ENCODE measurements around the gene COL25A1. TPM values are rescaled to one million over a fixed set of nuclear protein-coding genes. Genes with fewer than 3 reads are reported as not detected.

COL25A1 gene
- total RNA-seq, 4 donors from 2014 or later: 0.06 to 0.53 (median 0.23) TPM

DNA sequence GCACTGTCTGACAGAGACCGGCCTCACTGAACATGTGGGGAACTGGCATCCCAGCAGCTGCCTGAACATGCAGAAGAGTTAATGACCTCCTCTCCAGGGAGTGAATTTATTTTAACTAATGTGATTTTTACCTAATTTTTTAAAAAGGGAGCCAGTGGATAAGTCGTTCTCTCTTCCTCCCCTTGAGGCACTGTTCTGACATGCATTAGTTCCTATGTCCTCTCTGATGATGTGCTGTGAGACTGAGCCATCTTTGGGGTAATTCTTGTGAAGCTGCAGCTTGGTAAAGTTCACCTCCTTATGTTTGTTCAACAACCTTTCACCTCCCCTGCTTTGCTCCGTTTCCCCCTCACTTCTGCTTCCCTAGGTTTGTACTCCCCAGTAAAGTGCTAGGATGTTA lies 139.7 kb downstream of the COL25A1 start:
- H3K27me3 ChIP-seq: no peaks in the 10 kb centered on the region
- TF ChIP-seq, protein P1, sequence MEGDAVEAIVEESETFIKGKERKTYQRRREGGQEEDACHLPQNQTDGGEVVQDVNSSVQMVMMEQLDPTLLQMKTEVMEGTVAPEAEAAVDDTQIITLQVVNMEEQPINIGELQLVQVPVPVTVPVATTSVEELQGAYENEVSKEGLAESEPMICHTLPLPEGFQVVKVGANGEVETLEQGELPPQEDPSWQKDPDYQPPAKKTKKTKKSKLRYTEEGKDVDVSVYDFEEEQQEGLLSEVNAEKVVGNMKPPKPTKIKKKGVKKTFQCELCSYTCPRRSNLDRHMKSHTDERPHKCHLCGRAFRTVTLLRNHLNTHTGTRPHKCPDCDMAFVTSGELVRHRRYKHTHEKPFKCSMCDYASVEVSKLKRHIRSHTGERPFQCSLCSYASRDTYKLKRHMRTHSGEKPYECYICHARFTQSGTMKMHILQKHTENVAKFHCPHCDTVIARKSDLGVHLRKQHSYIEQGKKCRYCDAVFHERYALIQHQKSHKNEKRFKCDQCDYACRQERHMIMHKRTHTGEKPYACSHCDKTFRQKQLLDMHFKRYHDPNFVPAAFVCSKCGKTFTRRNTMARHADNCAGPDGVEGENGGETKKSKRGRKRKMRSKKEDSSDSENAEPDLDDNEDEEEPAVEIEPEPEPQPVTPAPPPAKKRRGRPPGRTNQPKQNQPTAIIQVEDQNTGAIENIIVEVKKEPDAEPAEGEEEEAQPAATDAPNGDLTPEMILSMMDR (IDR thresholded peaks at IDR 0.05): no peak
- no peak for TF ChIP-seq POLR2A (IDR thresholded peaks at IDR 0.05)
- no peak overlapping the region for H3K4me3 ChIP-seq
- no peaks in the 10 kb centered on the region for H3K9me3 ChIP-seq
- intact Hi-C loops (cut with DNase I): no loop called here
- DNase-seq: no peak
- H3K4me1 ChIP-seq: no peaks in the 10 kb centered on the region
- no peaks in the 10 kb centered on the region for H3K36me3 ChIP-seq
- H3K27ac ChIP-seq: no peak overlapping the region
- 67 to 71% methylated on average over 3 of the region's 3 CpGs for WGBS, 2 donors

DNA sequence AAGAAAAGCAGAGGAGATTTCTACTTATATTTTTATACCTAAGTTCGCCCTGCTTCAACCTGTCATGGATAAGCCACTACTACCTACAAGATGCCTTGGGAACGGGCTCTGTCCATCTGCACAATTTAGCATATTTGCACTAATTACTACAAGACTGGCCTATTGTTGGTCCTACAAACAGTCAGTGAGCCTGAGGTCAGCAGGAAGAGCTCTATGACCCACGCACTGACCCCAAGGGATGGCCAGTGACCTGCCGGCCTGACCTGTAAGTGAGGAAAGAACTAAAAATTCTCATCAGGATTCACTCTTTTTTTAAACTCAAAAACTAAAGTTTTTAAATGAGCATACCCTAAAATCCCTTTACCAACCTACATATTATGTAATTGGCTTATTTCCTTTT lies 142.0 kb downstream of the COL25A1 start:
- Histone ChIP-seq H3K4me3 (no peak overlapping the region), H3K36me3 (no peaks in the 10 kb centered on the region), H3K27ac (no peak overlapping the region), H3K4me1 (no peaks in the 10 kb centered on the region), H3K9me3 (no peaks in the 10 kb centered on the region), H3K27me3 (no peaks in the 10 kb centered on the region)
- intact Hi-C loops (cut with DNase I): no loop called here
- TF ChIP-seq, protein P1 (IDR thresholded peaks at IDR 0.05): no peak
- no peak for TF ChIP-seq POLR2A (IDR thresholded peaks at IDR 0.05)
- 70 to 72% methylated on average over 4 of the region's 4 CpGs for WGBS, 2 donors
- DNase-seq: no peak

DNA sequence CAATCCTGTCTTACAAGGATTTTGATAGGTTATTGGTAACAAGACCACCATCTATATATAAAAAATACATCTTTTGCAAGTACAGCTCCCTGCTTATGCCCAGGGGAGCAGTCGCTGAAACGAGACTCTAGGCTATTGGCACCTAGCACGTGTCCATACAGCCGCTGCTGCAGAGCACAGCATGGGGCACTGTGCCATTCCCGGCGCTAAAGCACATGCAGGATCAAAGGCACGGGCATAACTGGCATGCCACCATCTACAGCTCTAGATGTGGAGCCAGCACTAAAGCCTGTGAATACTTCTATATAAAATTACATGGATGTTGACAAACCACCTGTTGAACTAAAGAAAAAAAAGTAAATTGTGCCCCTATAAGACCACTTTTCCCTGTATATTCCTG lies 144.8 kb downstream of the COL25A1 start:
- TF ChIP-seq, protein P1 (IDR thresholded peaks at IDR 0.05): no peak
- no peak for TF ChIP-seq POLR2A (IDR thresholded peaks at IDR 0.05)
- Histone ChIP-seq H3K27me3 (no peaks in the 10 kb centered on the region), H3K36me3 (no peaks in the 10 kb centered on the region), H3K9me3 (no peaks in the 10 kb centered on the region), H3K4me1 (no peaks in the 10 kb centered on the region), H3K27ac (no peak overlapping the region), H3K4me3 (no peak overlapping the region)
- DNase-seq: no peak
- 64 to 71% methylated on average over 4 to 7 of the region's 7 CpGs for WGBS, 2 donors
- intact Hi-C loops (cut with DNase I): no loop called here

DNA sequence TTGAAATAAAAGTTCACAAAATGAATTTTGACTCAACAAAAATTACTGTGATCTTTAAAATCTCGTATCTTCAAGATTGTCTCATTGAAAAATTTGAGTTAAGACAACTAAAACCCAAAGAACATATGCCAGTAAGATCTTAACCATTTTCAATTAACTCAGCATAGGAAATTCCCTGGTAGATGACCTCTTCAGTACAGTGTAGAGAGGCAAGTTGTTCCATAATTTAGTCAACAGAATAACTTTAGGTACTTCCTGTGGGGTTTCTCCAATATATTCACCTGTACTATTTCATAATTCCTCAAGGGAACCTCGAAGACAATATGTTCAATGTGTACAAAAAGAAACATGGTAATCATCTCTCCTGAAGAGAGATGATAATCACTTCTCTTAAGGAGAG lies 145.3 kb downstream of the COL25A1 start:
- Histone ChIP-seq H3K27ac (no peak overlapping the region), H3K9me3 (no peaks in the 10 kb centered on the region), H3K4me1 (no peaks in the 10 kb centered on the region), H3K36me3 (no peaks in the 10 kb centered on the region), H3K4me3 (no peak overlapping the region), H3K27me3 (no peaks in the 10 kb centered on the region)
- 61 to 72% methylated on average over 2 of the region's 2 CpGs for WGBS, 2 donors
- intact Hi-C loops (cut with DNase I): no loop called here
- TF ChIP-seq, protein P1 (IDR thresholded peaks at IDR 0.05): no peak
- TF ChIP-seq POLR2A (IDR thresholded peaks at IDR 0.05): no peak
- DNase-seq: no peak

DNA sequence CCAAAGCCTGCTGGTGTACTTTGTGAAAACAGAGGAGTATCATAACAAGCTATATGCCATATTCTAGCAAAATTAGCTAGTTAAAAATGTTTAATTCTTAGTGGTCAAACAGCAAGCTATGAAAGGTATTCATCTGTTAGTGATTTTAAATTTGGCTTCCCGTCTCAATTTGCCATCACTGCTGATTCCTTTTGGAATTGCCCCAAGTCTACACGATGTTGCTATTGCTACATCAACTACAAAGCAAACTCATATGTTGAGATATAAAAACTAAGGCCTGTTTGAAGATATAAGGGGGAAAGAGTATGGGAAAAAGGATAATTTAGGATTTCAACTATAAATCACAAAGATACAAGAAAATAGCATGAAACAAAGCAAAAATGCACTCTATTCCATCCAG lies 146.1 kb downstream of the COL25A1 start:
- H3K36me3 ChIP-seq: no peaks in the 10 kb centered on the region
- no peaks in the 10 kb centered on the region for H3K27me3 ChIP-seq
- TF ChIP-seq, protein P1 (IDR thresholded peaks at IDR 0.05): no peak
- TF ChIP-seq POLR2A (IDR thresholded peaks at IDR 0.05): no peak
- no peak for DNase-seq
- H3K27ac ChIP-seq: no peak overlapping the region
- no peak overlapping the region for H3K4me3 ChIP-seq
- no peaks in the 10 kb centered on the region for H3K4me1 ChIP-seq
- H3K9me3 ChIP-seq: no peaks in the 10 kb centered on the region
- WGBS, 2 donors: 53 to 59% methylated on average over 2 of the region's 2 CpGs
- intact Hi-C loops (cut with DNase I): no loop called here
